GM21360 (cell line): ENCODE measurements around the gene SERPINC1.
"Not testable (repeated sequence)": the region's sequence is repeated elsewhere in the genome, so short reads cannot be mapped to it uniquely, and the experiment has no call there.

Source experiments
- ATAC-seq: cut with Tn5 transposase; IDR thresholded peaks from one replicate; pipeline ENCODE4 v1.9.1; 2021; ENCODE audit warnings: mild to moderate bottlenecking, moderate library complexity; ENCODE audit not compliant: unreplicated experiment

Gene SERPINC1

DNA sequence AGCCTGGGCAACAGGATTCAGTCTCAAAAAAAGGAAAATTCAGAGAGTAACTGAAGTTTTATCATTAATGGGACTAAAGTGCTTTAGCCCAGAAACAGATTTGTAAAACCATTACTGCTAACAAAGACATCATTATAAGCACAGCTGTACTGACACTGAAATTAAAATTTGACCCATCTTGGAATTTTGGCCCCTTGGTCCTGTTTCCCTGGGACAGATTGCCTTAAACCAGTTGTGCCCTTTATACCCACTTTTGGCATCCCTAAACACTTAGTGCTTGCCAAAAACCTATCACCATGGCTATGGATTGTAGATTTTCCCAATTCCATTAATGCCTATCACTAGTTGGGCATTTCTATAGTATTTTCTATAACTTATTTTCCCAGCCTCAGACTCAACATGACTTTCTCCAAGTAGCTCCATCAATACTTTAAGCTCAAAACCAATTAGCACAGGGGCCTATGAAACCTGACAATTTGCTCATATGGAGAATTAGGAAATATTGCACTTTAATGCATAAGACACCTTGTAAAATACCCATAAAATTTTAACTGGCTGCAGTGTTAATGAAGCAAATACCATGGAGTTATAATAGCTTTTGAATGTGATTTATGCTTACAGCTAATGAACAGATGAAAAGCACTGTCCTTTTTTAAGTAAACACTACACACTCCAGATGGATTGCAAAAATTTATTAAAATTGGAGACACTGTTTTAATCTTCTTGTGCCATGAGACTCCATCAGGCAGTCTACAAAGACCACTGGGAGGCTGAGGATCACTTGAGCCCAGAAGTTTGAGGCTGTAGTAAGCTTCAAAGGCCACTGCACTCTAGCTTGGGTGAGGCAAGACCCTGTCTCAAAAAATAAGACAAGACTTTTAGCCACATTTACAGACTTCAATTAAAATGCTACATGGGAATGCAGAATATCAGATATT, 53.6 kb downstream of the SERPINC1 start:
- no peak for ATAC-seq

DNA sequence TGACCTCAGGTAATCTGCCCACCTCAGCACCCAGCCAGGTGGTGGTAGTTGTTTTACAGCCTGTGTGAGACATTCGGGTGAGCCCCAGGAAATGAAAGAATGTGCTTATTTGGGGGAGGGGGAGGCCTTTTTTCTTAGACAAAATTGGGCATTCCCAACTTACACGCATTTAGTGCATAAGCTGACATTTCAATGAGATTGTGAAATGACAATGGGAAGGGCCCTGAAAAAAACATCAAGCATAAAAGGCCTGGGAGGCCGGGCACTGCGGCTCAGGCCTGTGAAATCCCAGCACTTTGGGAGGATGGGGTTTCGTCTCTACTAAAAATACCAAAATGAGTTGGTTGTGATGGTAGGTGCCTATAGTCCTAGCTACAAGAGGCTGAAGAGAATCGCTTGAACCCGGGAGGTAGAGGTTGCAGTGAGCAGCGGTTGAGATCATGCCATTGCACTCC, 54.3 kb downstream of the SERPINC1 start:
- ATAC-seq = no peak

DNA sequence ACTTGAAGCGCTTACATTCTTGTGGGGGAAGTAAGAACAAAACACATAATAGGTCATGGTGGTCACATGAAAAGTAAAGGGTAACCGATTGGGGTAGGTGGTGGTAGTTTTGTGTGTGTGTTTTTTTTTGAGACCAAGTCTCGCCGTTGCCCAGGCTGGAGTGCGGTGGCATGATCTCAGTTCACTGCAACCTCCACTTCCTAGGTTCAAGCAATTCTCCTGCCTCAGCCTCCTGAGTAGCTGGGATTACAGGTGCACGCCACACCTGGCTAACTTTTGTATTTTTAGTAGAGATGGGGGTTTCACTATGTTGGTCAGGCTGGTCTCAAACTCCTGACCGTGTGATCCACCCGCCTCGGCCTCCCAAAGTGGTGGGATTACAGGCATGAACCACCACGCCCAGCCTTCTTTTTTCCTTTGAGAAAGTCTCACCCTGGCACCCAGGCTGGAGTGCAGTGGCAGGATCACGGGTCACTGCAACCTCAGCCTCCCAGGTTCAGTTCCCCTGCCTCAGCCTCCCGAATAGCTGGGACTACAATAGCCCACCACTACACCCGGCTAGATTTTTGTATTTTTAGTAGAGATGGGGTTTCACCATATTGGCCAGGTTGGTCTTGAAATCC, 54.9 kb downstream of the SERPINC1 start:
- not testable (repeated sequence) for ATAC-seq

DNA sequence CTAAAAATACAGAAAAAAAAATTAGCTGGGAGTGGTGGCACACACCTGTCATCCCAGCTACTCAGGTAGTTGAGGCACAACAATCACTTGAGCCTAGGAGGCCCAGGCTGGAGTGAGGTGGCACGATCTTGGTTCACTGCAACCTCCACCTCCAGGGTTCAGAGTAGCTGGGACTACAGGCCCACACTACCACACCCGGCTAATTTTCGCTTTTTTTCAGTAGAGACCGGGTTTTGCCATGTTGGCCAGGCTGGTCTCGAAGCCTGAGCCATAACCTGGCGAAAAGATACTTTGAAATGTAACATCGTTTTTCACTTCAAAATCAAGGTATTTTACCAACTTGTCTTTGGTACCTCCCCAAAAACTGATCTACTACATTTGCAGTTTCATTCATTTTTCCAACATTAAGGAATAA, 55.4 kb downstream of the SERPINC1 start:
- ATAC-seq = no peak

DNA sequence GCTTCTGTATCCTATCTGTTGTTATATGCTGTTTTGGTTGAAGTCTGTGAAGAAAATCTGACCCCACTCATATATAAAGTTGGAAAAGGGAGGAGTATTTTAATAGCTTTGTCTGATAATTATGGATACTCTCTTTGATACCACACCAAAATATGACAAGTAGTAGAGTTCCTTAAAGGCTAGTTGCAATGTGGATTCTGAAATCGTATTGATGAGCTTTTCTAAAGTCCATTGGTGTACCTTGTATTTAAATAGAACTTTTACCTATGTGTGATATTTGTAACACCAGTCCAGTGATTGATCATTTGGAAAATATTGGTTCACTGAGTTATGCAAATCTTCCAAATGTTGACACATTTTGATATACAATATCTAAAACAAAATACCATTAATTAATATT, 57.1 kb downstream of the SERPINC1 start:
- no peak for ATAC-seq

DNA sequence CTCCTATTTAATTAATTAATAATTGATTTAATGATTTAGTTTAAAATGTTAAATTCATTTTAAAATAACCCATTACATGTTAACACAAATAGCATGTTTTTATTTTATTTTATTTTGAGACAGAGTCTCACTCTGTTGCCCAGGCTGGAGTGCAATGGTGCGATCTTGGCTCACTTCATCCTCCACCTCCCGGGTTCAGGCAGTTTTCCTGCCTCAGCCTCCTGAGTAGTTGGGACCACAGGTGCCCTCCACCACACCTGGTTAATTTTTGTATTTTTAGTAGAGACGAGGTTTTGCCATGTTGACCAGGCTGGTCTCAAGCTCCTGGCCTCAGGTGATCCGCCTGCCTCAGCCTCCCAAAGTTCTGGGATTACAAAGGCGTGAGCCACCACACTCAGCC, 57.6 kb downstream of the SERPINC1 start:
- not testable (repeated sequence) for ATAC-seq

DNA sequence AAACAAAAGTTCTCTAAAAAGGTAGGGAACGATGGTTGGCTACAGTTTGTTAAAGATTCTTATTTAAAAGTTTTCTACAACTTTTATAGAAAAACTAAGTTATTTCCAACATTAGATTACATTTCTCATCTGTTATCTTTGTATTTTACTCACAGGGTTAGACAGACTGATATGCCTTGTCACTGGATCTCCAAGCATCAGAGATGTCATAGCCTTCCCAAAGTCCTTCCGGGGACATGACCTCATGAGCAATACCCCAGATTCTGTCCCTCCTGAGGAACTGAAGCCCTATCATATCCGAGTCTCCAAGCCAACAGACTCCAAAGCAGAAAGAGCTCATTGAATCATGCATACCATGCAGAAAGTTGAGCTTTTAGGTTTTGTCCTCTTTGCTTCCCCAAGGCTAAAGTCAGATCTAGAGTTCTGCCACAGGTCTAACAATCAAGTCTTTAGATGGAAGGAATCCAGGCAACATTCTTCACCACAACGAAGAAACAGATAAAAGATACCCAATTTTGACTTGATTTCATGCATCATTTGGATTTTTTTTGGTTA, 59.7 kb downstream of the SERPINC1 start:
- no peak for ATAC-seq

DNA sequence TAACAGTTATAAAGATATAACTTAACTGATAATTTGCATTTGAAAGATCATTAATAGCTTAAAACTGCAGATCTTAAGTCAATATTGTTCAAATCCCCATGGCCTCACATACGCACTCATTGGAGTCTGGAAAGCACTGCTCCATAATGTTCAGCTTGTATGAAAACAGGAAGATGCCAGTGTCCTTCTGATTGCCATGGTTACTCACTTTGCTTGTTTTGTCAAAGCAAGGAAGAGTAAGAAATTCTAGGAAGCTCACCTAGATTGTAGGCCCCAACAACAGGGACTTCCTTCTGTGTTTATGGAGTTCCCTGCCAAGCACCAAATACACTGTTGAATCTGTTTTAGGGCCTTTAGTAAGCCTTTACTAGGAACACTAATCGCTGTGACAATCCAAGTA, 60.2 kb downstream of the SERPINC1 start:
- no peak for ATAC-seq

DNA sequence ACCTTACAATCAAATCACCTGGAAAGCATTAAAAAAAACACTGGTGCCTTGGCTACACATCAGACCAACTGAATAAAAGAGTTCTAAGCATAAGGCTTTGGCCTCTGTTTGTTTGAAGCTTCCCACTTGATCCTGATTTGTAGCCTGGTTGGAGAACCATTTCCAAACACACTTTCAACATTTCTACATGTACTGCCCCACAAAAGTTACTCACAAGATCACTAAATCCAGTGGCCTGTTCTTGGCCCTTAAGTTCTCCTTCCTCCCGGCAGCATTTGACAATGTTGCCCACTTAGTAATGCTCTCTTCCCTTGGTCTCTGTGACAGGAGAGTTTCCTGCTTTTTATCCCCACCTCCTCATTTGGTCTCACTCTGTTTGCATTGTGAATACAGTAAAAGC, 61.1 kb downstream of the SERPINC1 start:
- ATAC-seq = no peak
